Upper lobe of left lung (tissue), 6 donors: ENCODE data around the gene ATPAF2. TPM values are rescaled to one million over a fixed set of nuclear protein-coding genes. Genes with fewer than 3 reads are reported as not detected.

Experiments used
- ATAC-seq, 2 donors: fragments of 200-7000 bp; cut with Tn5 transposase; one replicate each; pipeline ENCODE4 v1.9.1; 2022; ENCODE audit warnings: mild to moderate bottlenecking in 2 of 2, moderate library complexity in 2 of 2; ENCODE audit not compliant: low FRiP score in 2 of 2
- DNase-seq, 2 donors: peaks; one replicate each; pipeline ENCODE4 v3.0.0-alpha.2; 2019 to 2020
- H3K27ac ChIP-seq, 4 donors: fragments of 200-600 bp; sonication (generic); one replicate each; pipeline ENCODE4 v1.5.1; 2016 to 2019
- H3K27me3 ChIP-seq, 4 donors: fragments of 200-600 bp; sonication (generic); one replicate each; pipeline ENCODE4 v1.5.1; 2017 to 2019
- H3K36me3 ChIP-seq, 4 donors: fragments of 200-600 bp; sonication (generic); one replicate each; pipeline ENCODE4 v1.5.1; 2016 to 2019
- H3K4me1 ChIP-seq, 4 donors: fragments of 200-600 bp; sonication (generic); one replicate each; pipeline ENCODE4 v1.5.1; 2018 to 2019
- H3K4me3 ChIP-seq, 4 donors: fragments of 200-600 bp; sonication (generic); one replicate each; pipeline ENCODE4 v1.5.1; 2017 to 2019; ENCODE audit warnings: mild to moderate bottlenecking in 2 of 4, moderate library complexity in 1 of 4
- H3K9me3 ChIP-seq, 4 donors: fragments of 200-600 bp; sonication (generic); one replicate each; pipeline ENCODE4 v1.5.1; 2018 to 2019
- EP300 ChIP-seq, 4 donors: sonication (generic); formaldehyde crosslinking; IDR thresholded peaks; one replicate each; pipeline ENCODE4 v1.5.1; 2017; ENCODE audit warnings: antibody characterized with exemption in 4 of 4, control low read depth in 2 of 4
- POLR2A ChIP-seq, 4 donors: fragments of 450-650 bp; IDR thresholded peaks; one replicate each; pipeline ENCODE4 v1.5.1; 2016 to 2017; ENCODE audit warnings: antibody characterized with exemption in 4 of 4, mild to moderate bottlenecking in 2 of 4
- POLR2AphosphoS5 ChIP-seq, 2 donors: sonication (generic); formaldehyde crosslinking; IDR thresholded peaks; one replicate each; pipeline ENCODE4 v1.5.1; 2017; ENCODE audit warnings: antibody characterized with exemption in 2 of 2
- WGBS, 2 donors: methylation state at CpG; one replicate each; pipeline ENCODE4 v1.1.5; 2017 to 2018; 5-methylcytosine and 5-hydroxymethylcytosine counted together
- total RNA-seq, 6 donors: library from RNA; depleted of rRNA in 4 of 6; stranded (reverse); fragments of >200 nt in 4 of 6; gene quantifications; one replicate each; pipeline versions ENCODE4 v1.1.0 to v1.2.1, GENCODE V29; 2016 to 2021
- TF ChIP-seq, protein P1 (sequence below), 6 experiments: fragments of 450-650 bp in 4 of 6; fragments of 200-600 bp in 2 of 6; sonication (generic) in 2 of 6; IDR thresholded peaks; one replicate each; pipeline ENCODE4 v1.5.1; 2016 to 2019; ENCODE audit warnings: antibody characterized with exemption in 6 of 6
- donor health status: DM: no; HTN: no; CAD: no; lungs with moderate emphysema.
- donor health status: DM: no; HTN: yes; CAD: no; lungs with severe emphysema.

The ATPAF2 gene
- total RNA-seq, 6 donors from 2014 or later, result 19.2 to 68.1 (median 30.7) TPM

GRCh38 chr17:17993366-17993765 is 45.6 kb downstream of the ATPAF2 start:
- 94 to 100% methylated on average over 2 of the region's 2 CpGs for WGBS, 2 donors
- no peak for ATAC-seq
- Histone ChIP-seq H3K27ac (no peak overlapping the region), H3K36me3 (peaks cover 0 to 5% (median 0%) of the 10 kb centered on the region in 4 donors), H3K27me3 (no peaks in the 10 kb centered on the region), H3K9me3 (no peaks in the 10 kb centered on the region), H3K4me1 (no peaks in the 10 kb centered on the region), H3K4me3 (no peak overlapping the region)
- TF ChIP-seq EP300 (IDR thresholded peaks at IDR 0.05) (no peak), POLR2AphosphoS5 (IDR thresholded peaks at IDR 0.05) (no peak), POLR2A (IDR thresholded peaks at IDR 0.05) (no peak)
- TF ChIP-seq, protein P1, sequence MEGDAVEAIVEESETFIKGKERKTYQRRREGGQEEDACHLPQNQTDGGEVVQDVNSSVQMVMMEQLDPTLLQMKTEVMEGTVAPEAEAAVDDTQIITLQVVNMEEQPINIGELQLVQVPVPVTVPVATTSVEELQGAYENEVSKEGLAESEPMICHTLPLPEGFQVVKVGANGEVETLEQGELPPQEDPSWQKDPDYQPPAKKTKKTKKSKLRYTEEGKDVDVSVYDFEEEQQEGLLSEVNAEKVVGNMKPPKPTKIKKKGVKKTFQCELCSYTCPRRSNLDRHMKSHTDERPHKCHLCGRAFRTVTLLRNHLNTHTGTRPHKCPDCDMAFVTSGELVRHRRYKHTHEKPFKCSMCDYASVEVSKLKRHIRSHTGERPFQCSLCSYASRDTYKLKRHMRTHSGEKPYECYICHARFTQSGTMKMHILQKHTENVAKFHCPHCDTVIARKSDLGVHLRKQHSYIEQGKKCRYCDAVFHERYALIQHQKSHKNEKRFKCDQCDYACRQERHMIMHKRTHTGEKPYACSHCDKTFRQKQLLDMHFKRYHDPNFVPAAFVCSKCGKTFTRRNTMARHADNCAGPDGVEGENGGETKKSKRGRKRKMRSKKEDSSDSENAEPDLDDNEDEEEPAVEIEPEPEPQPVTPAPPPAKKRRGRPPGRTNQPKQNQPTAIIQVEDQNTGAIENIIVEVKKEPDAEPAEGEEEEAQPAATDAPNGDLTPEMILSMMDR (IDR thresholded peaks at IDR 0.05), result no peak
- DNase-seq, result no peak

DNA sequence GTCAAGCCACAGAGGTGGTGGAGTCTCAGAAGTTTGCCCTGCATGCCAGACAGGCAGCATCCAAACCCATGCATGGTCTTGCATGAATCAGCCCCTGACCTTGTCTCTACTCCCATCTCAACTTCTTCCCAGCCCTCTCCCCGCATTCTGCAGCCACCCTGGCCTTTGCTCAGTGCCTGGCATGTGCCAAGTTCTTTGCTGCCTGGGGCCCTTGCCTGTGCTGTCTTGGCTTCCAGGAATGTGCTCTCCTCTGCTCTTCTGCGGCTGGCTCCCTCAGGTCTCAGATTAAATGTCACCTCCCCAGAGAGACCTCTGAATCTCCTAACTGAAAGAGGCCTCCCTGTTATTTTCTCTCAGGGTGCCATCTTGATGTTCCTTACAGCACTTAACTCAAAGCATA is 48.7 kb downstream of the ATPAF2 start:
- TF ChIP-seq, protein P1 (IDR thresholded peaks at IDR 0.05), result no peak
- TF ChIP-seq POLR2AphosphoS5 (IDR thresholded peaks at IDR 0.05) (no peak), EP300 (IDR thresholded peaks at IDR 0.05) (no peak), POLR2A (IDR thresholded peaks at IDR 0.05) (no peak)

GRCh38 chr17:17989618-17990017 is 49.4 kb downstream of the ATPAF2 start:
- 85 to 91% methylated on average over 8 to 10 of the region's 10 CpGs for WGBS, 2 donors
- Histone ChIP-seq H3K9me3 (no peaks in the 10 kb centered on the region), H3K36me3 (peaks cover 0 to 5% (median 0%) of the 10 kb centered on the region in 4 donors)

More for the DNA sequence above, 48.7 kb downstream of the ATPAF2 start:
- ATAC-seq (no peak), DNase-seq (no peak)
- Histone ChIP-seq H3K36me3 (peaks cover 0 to 5% (median 0%) of the 10 kb centered on the region in 4 donors), H3K4me3 (no peak overlapping the region), H3K27ac (no peak overlapping the region), H3K4me1 (no peaks in the 10 kb centered on the region), H3K9me3 (no peaks in the 10 kb centered on the region), H3K27me3 (no peaks in the 10 kb centered on the region)
- 78 to 85% methylated on average over 2 of the region's 2 CpGs for WGBS, 2 donors

DNA sequence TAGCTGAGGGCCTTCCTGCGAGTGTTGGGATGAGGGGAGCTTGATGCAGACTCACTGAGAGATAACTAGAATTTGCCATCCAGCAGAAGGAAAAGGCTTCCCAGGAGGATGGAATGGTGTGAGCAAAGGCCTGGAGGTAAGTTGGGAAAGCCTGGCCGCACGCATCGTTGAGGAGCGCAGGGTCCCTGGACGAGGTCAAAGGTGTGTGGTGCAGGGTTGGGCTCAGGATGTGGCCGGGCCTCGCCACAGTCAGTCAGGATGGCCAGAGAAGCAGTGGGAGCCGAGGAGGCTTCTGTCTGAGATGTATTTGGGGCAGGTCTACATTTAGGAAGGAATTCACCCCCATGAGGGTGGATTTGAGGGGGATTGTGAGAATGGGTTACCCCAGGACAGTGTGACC is 49.9 kb downstream of the ATPAF2 start:
- H3K27me3 ChIP-seq, result no peaks in the 10 kb centered on the region
- H3K36me3 ChIP-seq, result peaks cover 0 to 5% (median 0%) of the 10 kb centered on the region in 4 donors
- WGBS, 2 donors, result 89 to 91% methylated on average over 9 of the region's 9 CpGs
- H3K4me3 ChIP-seq, result no peak overlapping the region
- H3K4me1 ChIP-seq, result no peaks in the 10 kb centered on the region
- H3K9me3 ChIP-seq, result no peaks in the 10 kb centered on the region
- H3K27ac ChIP-seq, result no peak overlapping the region
- ATAC-seq (no peak), DNase-seq (no peak)
- TF ChIP-seq, protein P1 (IDR thresholded peaks at IDR 0.05), result no peak
- TF ChIP-seq EP300 (IDR thresholded peaks at IDR 0.05) (no peak), POLR2AphosphoS5 (IDR thresholded peaks at IDR 0.05) (no peak)

More at GRCh38 chr17:17989618-17990017, 49.4 kb downstream of the ATPAF2 start:
- no peak overlapping the region for H3K4me3 ChIP-seq
- H3K27ac ChIP-seq, result no peak overlapping the region
- no peak for ATAC-seq
- H3K4me1 ChIP-seq, result no peaks in the 10 kb centered on the region
- TF ChIP-seq EP300 (IDR thresholded peaks at IDR 0.05), result no peak
- TF ChIP-seq, protein P1 (IDR thresholded peaks at IDR 0.05), result no peak
- TF ChIP-seq POLR2AphosphoS5 (IDR thresholded peaks at IDR 0.05), result no peak
- TF ChIP-seq POLR2A (IDR thresholded peaks at IDR 0.05), result no peak
- no peaks in the 10 kb centered on the region for H3K27me3 ChIP-seq
- no peak for DNase-seq

- H3K27ac ChIP-seq, result no peak overlapping the region
- H3K27me3 ChIP-seq, result no peaks in the 10 kb centered on the region
- H3K4me3 ChIP-seq, result no peak overlapping the region
- ATAC-seq, result no peak
- DNase-seq, result no peak
- no peaks in the 10 kb centered on the region for H3K4me1 ChIP-seq
- H3K9me3 ChIP-seq, result no peaks in the 10 kb centered on the region
- peaks cover 0 to 5% (median 0%) of the 10 kb centered on the region in 4 donors for H3K36me3 ChIP-seq
- no peak for TF ChIP-seq POLR2A (IDR thresholded peaks at IDR 0.05)
- TF ChIP-seq, protein P1 (IDR thresholded peaks at IDR 0.05), result no peak
- WGBS, 2 donors, result 89 to 96% methylated on average over 2 to 7 of the region's 7 CpGs
Observed at GRCh38 chr17:17988427-17988945, 50.5 kb downstream of the ATPAF2 start.
